ENCODE results near the gene NUDT14. TPM values are rescaled to one million over a fixed set of nuclear protein-coding genes. Genes with fewer than 3 reads are reported as not detected.

Gene NUDT14
- total RNA-seq, 1 experiment from 2014 or later = 75.3 TPM

DNA sequence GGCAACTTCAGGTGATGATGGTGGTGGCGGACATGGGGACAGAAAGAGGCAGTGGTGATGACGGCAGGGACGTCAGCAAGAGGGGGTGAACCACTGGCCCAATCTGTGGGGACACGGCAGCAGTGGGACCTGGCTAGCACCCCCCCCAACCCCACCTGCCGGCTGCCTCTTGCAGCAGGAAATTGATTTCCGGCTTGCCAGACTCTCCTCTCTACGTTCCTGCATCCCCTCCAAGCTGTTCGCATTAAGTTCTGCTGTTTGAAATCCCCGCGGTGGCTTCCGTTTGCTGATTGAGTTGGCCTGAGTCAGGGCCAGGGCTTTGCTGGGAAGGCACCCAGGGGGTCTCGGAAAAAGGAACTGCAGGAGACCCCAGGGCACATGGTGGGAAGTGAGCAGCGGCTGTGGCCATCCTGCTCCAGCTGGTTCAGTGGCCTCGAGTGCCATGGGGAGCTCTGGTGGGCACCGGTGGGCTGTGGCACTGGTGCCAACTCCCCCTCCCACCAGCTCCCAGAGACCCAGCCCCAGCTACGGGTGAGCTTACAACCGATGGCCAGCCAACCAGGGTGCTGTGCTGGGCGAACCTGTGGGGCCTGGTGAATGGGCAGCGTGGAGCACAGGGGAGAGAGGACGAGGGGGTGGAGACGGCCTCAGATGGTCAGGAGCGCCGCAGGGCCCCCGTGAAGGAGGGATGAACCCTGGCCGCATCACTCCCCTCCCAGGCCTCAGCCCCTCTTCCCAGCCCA lies 14.6 kb upstream of the NUDT14 start:
- ATAC-seq = no peak
- no peaks in the 10 kb centered on the region for H3K27me3 ChIP-seq (ENCODE audit: control insufficient read depth, insufficient read depth, low read length)
- H3K27ac ChIP-seq (ENCODE audit: low read length) = no peak overlapping the region
- H3K4me1 ChIP-seq (ENCODE audit: control insufficient read depth, insufficient read depth, low read length) = peaks cover 4% of the 10 kb centered on the region; the same call in 1 of the 2 replicates
- H3K9me3 ChIP-seq (ENCODE audit: control insufficient read depth, insufficient read depth, low read depth, low read length) = no peaks in the 10 kb centered on the region
- in situ Hi-C loops (cut with HindIII; ENCODE audit: low pct_unique_long_range_greater_than_20kb, low sequenced_read_pairs) = no loop called here
- no peak overlapping the region for H3K4me3 ChIP-seq (ENCODE audit: low read depth in 2 of 2, low read length in 2 of 2)
- TF ChIP-seq CTCF (IDR thresholded peaks at IDR 0.05) = no peak
- DNase-seq (ENCODE audit: low read depth, low spot score) = no peak
- intact Hi-C loops (cut with micrococcal nuclease; ENCODE audit: unreplicated experiment) = no loop called here
- no TSS peak for BruUV-seq (replicated peaks)
- H3K36me3 ChIP-seq (ENCODE audit: control insufficient read depth, insufficient read depth, low read length) = no peaks in the 10 kb centered on the region
- ChIA-PET POLR2A (interaction anchor here (0.6 kb wide), 1 partner anchor 59 kb away, joined by 4 read pairs; no protein-coding TSS in a partner anchor), CTCF (interaction anchor here (1.0 kb wide), 1 partner anchor 105 kb away, joined by 3 read pairs; no protein-coding TSS in a partner anchor)

DNA sequence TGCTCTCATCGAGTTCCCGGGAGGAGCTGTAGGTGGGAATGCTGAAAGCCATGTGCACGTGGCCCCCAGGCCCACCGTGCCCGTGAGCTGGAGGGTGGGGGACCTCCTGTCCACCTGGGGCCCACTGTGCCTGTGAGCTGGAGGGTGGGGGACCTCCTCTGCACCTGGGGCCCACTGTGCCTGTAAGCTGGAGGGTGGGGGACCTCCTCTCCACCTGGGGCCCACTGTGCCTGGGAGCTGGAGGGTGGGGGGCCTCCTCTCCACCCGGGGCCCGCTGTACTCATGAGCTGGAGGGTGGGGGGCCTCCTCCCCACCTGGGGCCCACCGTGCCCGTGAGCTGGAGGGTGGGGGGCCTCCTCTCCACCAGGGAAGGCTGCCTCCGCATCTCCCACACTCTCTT lies 13.9 kb upstream of the NUDT14 start:
- Histone ChIP-seq H3K9me3 (ENCODE audit: control insufficient read depth, insufficient read depth, low read depth, low read length) (no peaks in the 10 kb centered on the region), H3K27me3 (ENCODE audit: control insufficient read depth, insufficient read depth, low read length) (no peaks in the 10 kb centered on the region), H3K4me3 (ENCODE audit: low read depth in 2 of 2, low read length in 2 of 2) (no peak overlapping the region), H3K4me1 (ENCODE audit: control insufficient read depth, insufficient read depth, low read length) (peaks cover 4% of the 10 kb centered on the region; the same call in 1 of the 2 replicates), H3K27ac (ENCODE audit: low read length) (no peak overlapping the region), H3K36me3 (ENCODE audit: control insufficient read depth, insufficient read depth, low read length) (no peaks in the 10 kb centered on the region)
- no TSS peak for BruUV-seq (replicated peaks)
- CTCF ChIA-PET = interaction anchor here (1.0 kb wide), 1 partner anchor 105 kb away, joined by 3 read pairs; no protein-coding TSS in a partner anchor
- TF ChIP-seq CTCF (IDR thresholded peaks at IDR 0.05) = no peak
- TF ChIP-seq SIN3A (IDR thresholded peaks at IDR 0.05; ENCODE audit: borderline replicate concordance, insufficient read depth, low read depth, low read length) = no peak
- ATAC-seq (no peak), DNase-seq (ENCODE audit: low read depth, low spot score) (no peak)
- in situ Hi-C loops (cut with HindIII; ENCODE audit: low pct_unique_long_range_greater_than_20kb, low sequenced_read_pairs) = no loop called here
- intact Hi-C loops (cut with micrococcal nuclease; ENCODE audit: unreplicated experiment) = no loop called here
- POLR2A ChIA-PET = interaction anchor here (0.6 kb wide), 1 partner anchor 60 kb away, joined by 4 read pairs; no protein-coding TSS in a partner anchor

GRCh38 chr14:105193916-105194782 lies 13.0 kb upstream of the NUDT14 start:
- ATAC-seq = no peak

More at GRCh38 chr14:105193916-105194782, 13.0 kb upstream of the NUDT14 start:
- H3K9me3 ChIP-seq (ENCODE audit: control insufficient read depth, insufficient read depth, low read depth, low read length) = no peaks in the 10 kb centered on the region
- no peak overlapping the region for H3K4me3 ChIP-seq (ENCODE audit: low read depth in 2 of 2, low read length in 2 of 2)
- POLR2A ChIA-PET = no interaction called here
- DNase-seq (ENCODE audit: low read depth, low spot score) = no peak
- CTCF ChIA-PET = no interaction called here
- in situ Hi-C loops (cut with HindIII; ENCODE audit: low pct_unique_long_range_greater_than_20kb, low sequenced_read_pairs) = no loop called here
- no peaks in the 10 kb centered on the region for H3K36me3 ChIP-seq (ENCODE audit: control insufficient read depth, insufficient read depth, low read length)
- no TSS peak for BruUV-seq (replicated peaks)
- TF ChIP-seq TCF7L2 (IDR thresholded peaks at IDR 0.05; ENCODE audit: low read depth, low read length) = no peak
- TF ChIP-seq SIN3A (IDR thresholded peaks at IDR 0.05; ENCODE audit: borderline replicate concordance, insufficient read depth, low read depth, low read length) = no peak
- TF ChIP-seq CTCF (IDR thresholded peaks at IDR 0.05) = no peak
- TF ChIP-seq, protein P1, sequence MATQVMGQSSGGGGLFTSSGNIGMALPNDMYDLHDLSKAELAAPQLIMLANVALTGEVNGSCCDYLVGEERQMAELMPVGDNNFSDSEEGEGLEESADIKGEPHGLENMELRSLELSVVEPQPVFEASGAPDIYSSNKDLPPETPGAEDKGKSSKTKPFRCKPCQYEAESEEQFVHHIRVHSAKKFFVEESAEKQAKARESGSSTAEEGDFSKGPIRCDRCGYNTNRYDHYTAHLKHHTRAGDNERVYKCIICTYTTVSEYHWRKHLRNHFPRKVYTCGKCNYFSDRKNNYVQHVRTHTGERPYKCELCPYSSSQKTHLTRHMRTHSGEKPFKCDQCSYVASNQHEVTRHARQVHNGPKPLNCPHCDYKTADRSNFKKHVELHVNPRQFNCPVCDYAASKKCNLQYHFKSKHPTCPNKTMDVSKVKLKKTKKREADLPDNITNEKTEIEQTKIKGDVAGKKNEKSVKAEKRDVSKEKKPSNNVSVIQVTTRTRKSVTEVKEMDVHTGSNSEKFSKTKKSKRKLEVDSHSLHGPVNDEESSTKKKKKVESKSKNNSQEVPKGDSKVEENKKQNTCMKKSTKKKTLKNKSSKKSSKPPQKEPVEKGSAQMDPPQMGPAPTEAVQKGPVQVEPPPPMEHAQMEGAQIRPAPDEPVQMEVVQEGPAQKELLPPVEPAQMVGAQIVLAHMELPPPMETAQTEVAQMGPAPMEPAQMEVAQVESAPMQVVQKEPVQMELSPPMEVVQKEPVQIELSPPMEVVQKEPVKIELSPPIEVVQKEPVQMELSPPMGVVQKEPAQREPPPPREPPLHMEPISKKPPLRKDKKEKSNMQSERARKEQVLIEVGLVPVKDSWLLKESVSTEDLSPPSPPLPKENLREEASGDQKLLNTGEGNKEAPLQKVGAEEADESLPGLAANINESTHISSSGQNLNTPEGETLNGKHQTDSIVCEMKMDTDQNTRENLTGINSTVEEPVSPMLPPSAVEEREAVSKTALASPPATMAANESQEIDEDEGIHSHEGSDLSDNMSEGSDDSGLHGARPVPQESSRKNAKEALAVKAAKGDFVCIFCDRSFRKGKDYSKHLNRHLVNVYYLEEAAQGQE (IDR thresholded peaks at IDR 0.05; ENCODE audit: insufficient read depth in 1 of 2, low read depth in 2 of 2, low read length in 1 of 2) = no peak
- TF ChIP-seq POLR2AphosphoS5 (IDR thresholded peaks at IDR 0.05; ENCODE audit: low read depth, low read length) = no peak
- no peaks in the 10 kb centered on the region for H3K27me3 ChIP-seq (ENCODE audit: control insufficient read depth, insufficient read depth, low read length)
- intact Hi-C loops (cut with micrococcal nuclease; ENCODE audit: unreplicated experiment) = no loop called here
- H3K27ac ChIP-seq (ENCODE audit: low read length) = no peak overlapping the region
- peaks cover 4% of the 10 kb centered on the region; the same call in 1 of the 2 replicates for H3K4me1 ChIP-seq (ENCODE audit: control insufficient read depth, insufficient read depth, low read length)
